GM12892 (cell line): ENCODE data around the gene PHLPP1.

Source experiments
- POLR2A ChIP-seq: IDR thresholded peaks from 2 replicates; pipeline ENCODE4 v1.6.1; 2011; ENCODE audit warnings: low read depth, low read length, control low read depth
- POLR2AphosphoS5 ChIP-seq: IDR thresholded peaks from 2 replicates; pipeline ENCODE4 v1.6.1; 2011; ENCODE audit warnings: low read depth, low read length, control low read depth
- TAF1 ChIP-seq: IDR thresholded peaks from 2 replicates; pipeline ENCODE4 v1.6.1; 2011; ENCODE audit warnings: low read depth, mild to moderate bottlenecking, control low read depth, low read length, borderline replicate concordance

DNA sequence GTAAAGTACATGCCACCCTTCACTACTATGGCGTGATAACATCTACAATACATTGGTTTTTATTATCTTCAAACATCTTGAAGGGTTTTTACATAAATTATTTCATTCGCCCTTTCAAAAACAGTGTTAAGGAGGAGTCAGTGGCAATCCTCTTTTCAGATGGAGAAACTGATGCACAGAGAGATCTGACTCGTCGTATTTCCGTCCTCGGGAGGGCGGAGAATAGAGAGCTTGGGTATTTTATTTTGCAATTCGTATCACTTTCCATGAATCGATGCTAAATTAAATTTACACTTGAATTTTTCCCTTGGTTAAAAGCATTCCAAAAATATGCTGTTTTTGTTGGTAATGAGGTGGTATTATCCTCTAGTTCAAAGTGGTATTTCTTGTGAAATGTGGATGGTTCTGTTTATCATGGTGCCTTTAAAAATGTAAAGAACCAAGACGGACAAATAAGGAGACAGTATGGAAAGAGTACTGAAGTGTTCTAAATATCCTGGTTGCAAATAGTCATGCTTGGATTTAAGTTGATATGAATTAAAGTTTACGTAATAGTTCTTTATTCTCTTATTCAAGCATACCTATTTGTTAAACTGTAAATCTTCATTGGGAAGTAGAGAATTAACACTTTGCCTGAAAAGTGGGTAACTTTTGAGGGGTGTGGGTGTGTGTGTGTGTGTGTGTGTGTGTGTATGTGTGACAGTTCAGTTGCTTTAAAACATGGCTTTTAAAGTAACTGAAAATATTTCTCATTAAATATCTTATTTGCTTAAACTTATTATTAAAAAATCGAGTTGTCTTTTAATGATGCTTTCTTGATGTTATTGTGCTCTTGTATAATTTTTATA lies 5.6 kb downstream of the PHLPP1 start:
- no peak for TF ChIP-seq POLR2AphosphoS5
- no peak for TF ChIP-seq POLR2A
- no peak for TF ChIP-seq TAF1
